Activated CD4-positive, alpha-beta memory T cell treated with anti-CD3 and anti-CD28 coated beads, Interleukin-2, amount 10 ng/mL, durations not matched to agents 7 days and 5 days (primary cell): ENCODE measurements around the gene EID3. TPM values are rescaled to one million over a fixed set of nuclear protein-coding genes. Genes with fewer than 3 reads are reported as not detected.

ENCODE experiments used
- CTCF ChIA-PET: fragments of 350-600 bp; sonication (Branson Sonifier 250); formaldehyde crosslinking; loops from one replicate; lab custom pipeline; 2021; ENCODE audit warnings: antibody characterized with exemption, inconsistent platforms; lab: Charles Lee
- POLR2A ChIA-PET: fragments of 350-600 bp; sonication (Branson Sonifier 250); formaldehyde crosslinking; loops from one replicate; lab custom pipeline; 2021; ENCODE audit warnings: antibody characterized with exemption; lab: Charles Lee
- DNase-seq: peaks from one replicate; pipeline ENCODE4 v3.0.0-alpha.2; 2020
- H3K27ac Mint-ChIP-seq: one replicate; pipeline ENCODE4 v1.8.0; 2021; ENCODE audit warnings: mild to moderate bottlenecking, mixed read lengths
- H3K27me3 Mint-ChIP-seq: one replicate; pipeline ENCODE4 v1.8.0; 2021; ENCODE audit warnings: mixed read lengths
- H3K36me3 Mint-ChIP-seq: one replicate; pipeline ENCODE4 v1.8.0; 2021; ENCODE audit warnings: low read depth, mixed read lengths
- H3K4me1 Mint-ChIP-seq: one replicate; pipeline ENCODE4 v1.8.0; 2021; ENCODE audit warnings: mixed read lengths
- H3K4me3 Mint-ChIP-seq: one replicate; pipeline ENCODE4 v1.8.0; 2021; ENCODE audit warnings: mild to moderate bottlenecking, mixed read lengths
- H3K9me3 Mint-ChIP-seq: one replicate; pipeline ENCODE4 v1.8.0; 2021; ENCODE audit warnings: mixed read lengths
- total RNA-seq, 2 experiments: library from RNA; stranded (reverse); gene quantifications; one replicate each; pipeline ENCODE4 v1.2.3, GENCODE V29; 2021

EID3 gene
- total RNA-seq, 2 experiments from 2014 or later, result 3.4 to 4.2 TPM

GRCh38 chr12:104280111-104280510 lies 23.4 kb upstream of the EID3 start:
- Mint-ChIP-seq H3K27me3 (peaks cover 12% of the 10 kb centered on the region), H3K9me3 (no peaks in the 10 kb centered on the region), H3K36me3 (no peaks in the 10 kb centered on the region), H3K4me1 (peaks cover 10% of the 10 kb centered on the region), H3K4me3 (no peak overlapping the region), H3K27ac (no peak overlapping the region)
- CTCF ChIA-PET, result no interaction called here
- DNase-seq, result no peak
- POLR2A ChIA-PET, result no interaction called here

- Mint-ChIP-seq H3K4me1 (peaks cover 11% of the 10 kb centered on the region), H3K27ac (no peak overlapping the region), H3K36me3 (no peaks in the 10 kb centered on the region), H3K9me3 (no peaks in the 10 kb centered on the region), H3K4me3 (no peak overlapping the region), H3K27me3 (peaks cover 12% of the 10 kb centered on the region)
- DNase-seq, result no peak
- POLR2A ChIA-PET, result interaction anchor here (0.9 to 1.3 kb wide), 2 partner anchors 9 to 23 kb away, joined by 4 read pairs; partner anchors contain the start of gene EID3
- CTCF ChIA-PET, result no interaction called here
Observed at GRCh38 chr12:104280717-104281458, 22.7 kb upstream of the EID3 start.

GRCh38 chr12:104281636-104282035 lies 21.9 kb upstream of the EID3 start:
- Mint-ChIP-seq H3K27me3 (peaks cover 12% of the 10 kb centered on the region), H3K4me1 (peaks cover 12% of the 10 kb centered on the region), H3K4me3 (no peak overlapping the region), H3K9me3 (no peaks in the 10 kb centered on the region), H3K36me3 (no peaks in the 10 kb centered on the region), H3K27ac (no peak overlapping the region)
- CTCF ChIA-PET, result no interaction called here
- POLR2A ChIA-PET, result interaction anchor here (1.3 kb wide), 1 partner anchor 22 kb away, joined by 4 read pairs; the partner anchor contains the start of gene EID3
- DNase-seq, result no peak

- CTCF ChIA-PET, result no interaction called here
Observed at GRCh38 chr12:104282109-104282508, 21.4 kb upstream of the EID3 start.

GRCh38 chr12:104285740-104286515 lies 17.6 kb upstream of the EID3 start:
- ChIA-PET CTCF (interaction anchor here (1.4 to 7.0 kb wide), 7 partner anchors 10 to 86 kb away, joined by 3 to 76 read pairs (median 8); partner anchors contain the start of genes EID3 and TXNRD1), POLR2A (interaction anchor here (0.7 to 8.2 kb wide), 14 partner anchors 10 to 402 kb away, joined by 3 to 151 read pairs (median 12); partner anchors contain the start of genes EID3, HCFC2, HSP90B1 and NFYB)
- Mint-ChIP-seq H3K27ac (peak overlapping the region; percentile 99), H3K9me3 (no peaks in the 10 kb centered on the region), H3K4me1 (peaks cover 23% of the 10 kb centered on the region), H3K36me3 (peaks cover 12% of the 10 kb centered on the region), H3K4me3 (peak overlapping the region; percentile 97), H3K27me3 (peaks cover 5% of the 10 kb centered on the region)
- no peak for DNase-seq

More at GRCh38 chr12:104282109-104282508, 21.4 kb upstream of the EID3 start:
- Mint-ChIP-seq H3K4me3 (no peak overlapping the region), H3K36me3 (no peaks in the 10 kb centered on the region), H3K9me3 (no peaks in the 10 kb centered on the region), H3K4me1 (peaks cover 13% of the 10 kb centered on the region), H3K27ac (no peak overlapping the region), H3K27me3 (peaks cover 12% of the 10 kb centered on the region)
- DNase-seq, result no peak
- POLR2A ChIA-PET, result interaction anchor here (1.3 kb wide), 1 partner anchor 21 kb away, joined by 4 read pairs; the partner anchor contains the start of gene EID3

GRCh38 chr12:104286516-104287482 lies 16.7 kb upstream of the EID3 start:
- ChIA-PET POLR2A (interaction anchor here (0.7 to 8.2 kb wide), 24 partner anchors 10 to 949 kb away, joined by 3 to 151 read pairs (median 5); partner anchors contain the start of genes APPL2, EID3, HCFC2 and HSP90B1), CTCF (interaction anchor here (0.5 to 7.0 kb wide), 12 partner anchors 9 to 322 kb away, joined by 3 to 76 read pairs (median 6); partner anchors contain the start of genes EID3 and TXNRD1)
- DNase-seq, result peak; percentile 94
- Mint-ChIP-seq H3K9me3 (no peaks in the 10 kb centered on the region), H3K4me1 (peaks cover 26% of the 10 kb centered on the region), H3K27me3 (no peaks in the 10 kb centered on the region), H3K4me3 (peak overlapping the region; percentile 97), H3K36me3 (peaks cover 15% of the 10 kb centered on the region), H3K27ac (peak overlapping the region; percentile 99)

- CTCF ChIA-PET, result interaction anchor here (0.9 to 7.0 kb wide), 12 partner anchors 13 to 180 kb away, joined by 3 to 76 read pairs (median 4); partner anchors contain the start of genes EID3, NFYB and TXNRD1
Observed at GRCh38 chr12:104288635-104289274, 14.8 kb upstream of the EID3 start.

GRCh38 chr12:104290320-104290719 lies 13.2 kb upstream of the EID3 start:
- H3K27me3 Mint-ChIP-seq, result no peaks in the 10 kb centered on the region
- ChIA-PET CTCF (interaction anchor here (1.2 to 7.0 kb wide), 4 partner anchors 13 to 72 kb away, joined by 3 to 76 read pairs (median 22); partner anchors contain the start of genes EID3 and TXNRD1), POLR2A (interaction anchor here (1.2 to 8.2 kb wide), 6 partner anchors 9 to 153 kb away, joined by 4 to 151 read pairs (median 42); partner anchors contain the start of genes EID3, NFYB and TXNRD1)
- H3K9me3 Mint-ChIP-seq, result no peaks in the 10 kb centered on the region
- peaks cover 49% of the 10 kb centered on the region for H3K4me1 Mint-ChIP-seq
- no peak overlapping the region for H3K27ac Mint-ChIP-seq
- no peak for DNase-seq
- peaks cover 49% of the 10 kb centered on the region for H3K36me3 Mint-ChIP-seq
- H3K4me3 Mint-ChIP-seq, result no peak overlapping the region

More at GRCh38 chr12:104288635-104289274, 14.8 kb upstream of the EID3 start:
- H3K9me3 Mint-ChIP-seq, result no peaks in the 10 kb centered on the region
- H3K36me3 Mint-ChIP-seq, result peaks cover 35% of the 10 kb centered on the region
- H3K27me3 Mint-ChIP-seq, result no peaks in the 10 kb centered on the region
- peak; percentile 90 for DNase-seq
- peaks cover 41% of the 10 kb centered on the region for H3K4me1 Mint-ChIP-seq
- H3K4me3 Mint-ChIP-seq, result peak overlapping the region; percentile 97
- POLR2A ChIA-PET, result interaction anchor here (0.6 to 8.2 kb wide), 17 partner anchors 8 to 360 kb away, joined by 3 to 151 read pairs (median 8); partner anchors contain the start of genes CHST11, EID3, HSP90B1 and NFYB
- peak overlapping the region; percentile 99 for H3K27ac Mint-ChIP-seq

GRCh38 chr12:104290855-104291254 lies 12.7 kb upstream of the EID3 start:
- Mint-ChIP-seq H3K27me3 (no peaks in the 10 kb centered on the region), H3K9me3 (no peaks in the 10 kb centered on the region), H3K4me1 (peaks cover 51% of the 10 kb centered on the region), H3K27ac (no peak overlapping the region), H3K36me3 (peaks cover 54% of the 10 kb centered on the region), H3K4me3 (no peak overlapping the region)
- no peak for DNase-seq
- ChIA-PET POLR2A (interaction anchor here (4.9 to 8.2 kb wide), 3 partner anchors 9 to 73 kb away, joined by 33 to 151 read pairs (median 93); partner anchors contain the start of genes EID3 and TXNRD1), CTCF (interaction anchor here (0.6 to 7.0 kb wide), 4 partner anchors 13 to 181 kb away, joined by 3 to 76 read pairs (median 20); partner anchors contain the start of genes EID3 and TXNRD1)

- Mint-ChIP-seq H3K4me1 (peaks cover 46% of the 10 kb centered on the region), H3K27ac (no peak overlapping the region), H3K4me3 (no peak overlapping the region), H3K9me3 (no peaks in the 10 kb centered on the region), H3K27me3 (no peaks in the 10 kb centered on the region), H3K36me3 (peaks cover 59% of the 10 kb centered on the region)
- DNase-seq, result no peak
- ChIA-PET CTCF (interaction anchor here (0.7 to 1.3 kb wide), 4 partner anchors 76 to 193 kb away, joined by 3 to 5 read pairs (median 5); partner anchors contain the start of gene TXNRD1), POLR2A (interaction anchor here (1.2 to 8.2 kb wide), 4 partner anchors 9 to 155 kb away, joined by 3 to 93 read pairs (median 6); partner anchors contain the start of genes EID3, NFYB and TXNRD1)
Observed at GRCh38 chr12:104291867-104292524, 11.5 kb upstream of the EID3 start.
